Measurements from ENCODE around the gene BRIP1.
"Not testable (repeated sequence)": the region's sequence is repeated elsewhere in the genome, so short reads cannot be mapped to it uniquely, and the experiment has no call there.

BRIP1 gene

GRCh38 chr17:61686113-61686512, 177.2 kb downstream of the BRIP1 start:
- Histone ChIP-seq H3K4me1 (ENCODE audit: control insufficient read depth, insufficient read depth, low read length) (no peaks in the 10 kb centered on the region), H3K9me3 (ENCODE audit: control insufficient read depth, insufficient read depth, low read length) (no peaks in the 10 kb centered on the region), H3K4me3 (ENCODE audit: low read depth, low read length) (no peak overlapping the region), H3K9ac (ENCODE audit: low read depth, low read length) (no peak overlapping the region), H3K36me3 (ENCODE audit: control insufficient read depth, insufficient read depth, low read length) (peaks cover 21% of the 10 kb centered on the region), H3K27me3 (ENCODE audit: control insufficient read depth, insufficient read depth, low read length) (no peaks in the 10 kb centered on the region), H3K27ac (ENCODE audit: low read depth, low read length) (no peak overlapping the region)

GRCh38 chr17:61684818-61685217, 178.5 kb downstream of the BRIP1 start:
- H3K36me3 ChIP-seq (ENCODE audit: control insufficient read depth, insufficient read depth, low read length), result peaks cover 21% of the 10 kb centered on the region
- H3K4me3 ChIP-seq (ENCODE audit: low read depth, low read length), result no peak overlapping the region
- no peak overlapping the region for H3K9ac ChIP-seq (ENCODE audit: low read depth, low read length)
- no peak overlapping the region for H3K27ac ChIP-seq (ENCODE audit: low read depth, low read length)
- H3K9me3 ChIP-seq (ENCODE audit: control insufficient read depth, insufficient read depth, low read length), result no peaks in the 10 kb centered on the region
- H3K4me1 ChIP-seq (ENCODE audit: control insufficient read depth, insufficient read depth, low read length), result no peaks in the 10 kb centered on the region
- H3K27me3 ChIP-seq (ENCODE audit: control insufficient read depth, insufficient read depth, low read length), result no peaks in the 10 kb centered on the region

GRCh38 chr17:61684172-61684571, 179.2 kb downstream of the BRIP1 start:
- H3K27ac ChIP-seq (ENCODE audit: low read depth, low read length), result no peak overlapping the region
- H3K27me3 ChIP-seq (ENCODE audit: control insufficient read depth, insufficient read depth, low read length), result no peaks in the 10 kb centered on the region
- H3K4me1 ChIP-seq (ENCODE audit: control insufficient read depth, insufficient read depth, low read length), result no peaks in the 10 kb centered on the region
- peaks cover 21% of the 10 kb centered on the region for H3K36me3 ChIP-seq (ENCODE audit: control insufficient read depth, insufficient read depth, low read length)
- no peaks in the 10 kb centered on the region for H3K9me3 ChIP-seq (ENCODE audit: control insufficient read depth, insufficient read depth, low read length)
- no peak overlapping the region for H3K4me3 ChIP-seq (ENCODE audit: low read depth, low read length)
- no peak overlapping the region for H3K9ac ChIP-seq (ENCODE audit: low read depth, low read length)

- H3K4me3 ChIP-seq (ENCODE audit: low read depth, low read length), result no peak overlapping the region
Observed at GRCh38 chr17:61683466-61683865, 179.9 kb downstream of the BRIP1 start.

DNA sequence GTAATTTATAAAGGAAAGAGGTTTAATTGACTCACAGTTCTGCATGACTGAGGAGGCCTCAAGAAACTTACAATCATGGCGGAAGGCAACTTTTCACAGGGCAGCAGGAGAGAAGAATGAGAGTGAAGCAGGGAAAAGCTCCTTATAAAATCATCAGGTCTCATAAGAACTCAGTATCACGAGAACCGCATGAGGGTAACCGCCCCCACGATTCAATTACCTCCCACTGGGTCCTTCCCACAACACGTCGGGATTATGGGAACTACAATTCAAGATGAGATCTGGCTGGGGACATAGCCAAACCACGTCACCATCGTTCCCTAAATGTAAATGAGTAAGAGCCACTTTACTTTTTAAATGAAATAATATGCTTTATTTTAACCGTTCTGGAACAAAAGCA, 182.4 kb downstream of the BRIP1 start:
- Histone ChIP-seq H3K9ac (ENCODE audit: low read depth, low read length) (no peak overlapping the region), H3K27me3 (ENCODE audit: control insufficient read depth, insufficient read depth, low read length) (no peaks in the 10 kb centered on the region), H3K9me3 (ENCODE audit: control insufficient read depth, insufficient read depth, low read length) (no peaks in the 10 kb centered on the region), H3K36me3 (ENCODE audit: control insufficient read depth, insufficient read depth, low read length) (peaks cover 15% of the 10 kb centered on the region), H3K27ac (ENCODE audit: low read depth, low read length) (no peak overlapping the region), H3K4me3 (ENCODE audit: low read depth, low read length) (no peak overlapping the region), H3K4me1 (ENCODE audit: control insufficient read depth, insufficient read depth, low read length) (no peaks in the 10 kb centered on the region)

More at GRCh38 chr17:61683466-61683865, 179.9 kb downstream of the BRIP1 start:
- no peaks in the 10 kb centered on the region for H3K27me3 ChIP-seq (ENCODE audit: control insufficient read depth, insufficient read depth, low read length)
- no peaks in the 10 kb centered on the region for H3K4me1 ChIP-seq (ENCODE audit: control insufficient read depth, insufficient read depth, low read length)
- no peak overlapping the region for H3K27ac ChIP-seq (ENCODE audit: low read depth, low read length)
- no peak overlapping the region for H3K9ac ChIP-seq (ENCODE audit: low read depth, low read length)
- peaks cover 21% of the 10 kb centered on the region for H3K36me3 ChIP-seq (ENCODE audit: control insufficient read depth, insufficient read depth, low read length)
- no peaks in the 10 kb centered on the region for H3K9me3 ChIP-seq (ENCODE audit: control insufficient read depth, insufficient read depth, low read length)

- Histone ChIP-seq H3K9me3 (ENCODE audit: control insufficient read depth, insufficient read depth, low read length) (no peaks in the 10 kb centered on the region), H3K36me3 (ENCODE audit: control insufficient read depth, insufficient read depth, low read length) (peaks cover 3% of the 10 kb centered on the region), H3K4me1 (ENCODE audit: control insufficient read depth, insufficient read depth, low read length) (no peaks in the 10 kb centered on the region)
Observed at GRCh38 chr17:61678339-61678738, 185.0 kb downstream of the BRIP1 start.

GRCh38 chr17:61677150-61677811, 186.0 kb downstream of the BRIP1 start:
- not testable (repeated sequence) for H3K9ac ChIP-seq (ENCODE audit: low read depth, low read length); H3K9me3 ChIP-seq (ENCODE audit: control insufficient read depth, insufficient read depth, low read length); H3K4me3 ChIP-seq (ENCODE audit: low read depth, low read length); H3K27ac ChIP-seq (ENCODE audit: low read depth, low read length); H3K4me1 ChIP-seq (ENCODE audit: control insufficient read depth, insufficient read depth, low read length); H3K27me3 ChIP-seq (ENCODE audit: control insufficient read depth, insufficient read depth, low read length); H3K36me3 ChIP-seq (ENCODE audit: control insufficient read depth, insufficient read depth, low read length)

More at GRCh38 chr17:61678339-61678738, 185.0 kb downstream of the BRIP1 start:
- Histone ChIP-seq H3K4me3 (ENCODE audit: low read depth, low read length) (no peak overlapping the region), H3K9ac (ENCODE audit: low read depth, low read length) (no peak overlapping the region), H3K27me3 (ENCODE audit: control insufficient read depth, insufficient read depth, low read length) (no peaks in the 10 kb centered on the region), H3K27ac (ENCODE audit: low read depth, low read length) (no peak overlapping the region)

- not testable (repeated sequence) for H3K9me3 ChIP-seq (ENCODE audit: control insufficient read depth, insufficient read depth, low read length); H3K4me1 ChIP-seq (ENCODE audit: control insufficient read depth, insufficient read depth, low read length); H3K4me3 ChIP-seq (ENCODE audit: low read depth, low read length); H3K36me3 ChIP-seq (ENCODE audit: control insufficient read depth, insufficient read depth, low read length); H3K9ac ChIP-seq (ENCODE audit: low read depth, low read length); H3K27ac ChIP-seq (ENCODE audit: low read depth, low read length); H3K27me3 ChIP-seq (ENCODE audit: control insufficient read depth, insufficient read depth, low read length)
Observed at GRCh38 chr17:61676522-61676921, 186.8 kb downstream of the BRIP1 start.

DNA sequence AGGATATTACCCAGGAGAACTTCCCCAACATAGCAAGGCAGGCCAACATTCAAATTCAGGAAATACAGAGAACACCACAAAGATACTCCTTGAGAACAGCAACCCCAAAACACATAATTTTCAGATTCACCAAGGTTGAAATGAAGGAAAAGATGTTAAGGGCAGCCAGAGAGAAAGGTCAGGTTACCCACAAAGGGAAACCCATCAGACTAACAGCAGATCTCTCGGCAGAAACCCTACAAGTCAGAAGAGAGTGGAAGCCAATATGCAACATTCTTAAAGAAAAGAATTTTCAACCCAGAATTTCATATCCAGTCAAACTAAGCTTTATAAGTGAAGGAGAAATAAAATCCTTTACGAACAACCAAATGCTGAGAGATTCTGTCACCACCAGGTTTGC, 188.7 kb downstream of the BRIP1 start:
- H3K36me3 ChIP-seq (ENCODE audit: control insufficient read depth, insufficient read depth, low read length); H3K9me3 ChIP-seq (ENCODE audit: control insufficient read depth, insufficient read depth, low read length); H3K4me3 ChIP-seq (ENCODE audit: low read depth, low read length): not testable (repeated sequence)

GRCh38 chr17:61673019-61673897, 190.1 kb downstream of the BRIP1 start:
- not testable (repeated sequence) for H3K9me3 ChIP-seq (ENCODE audit: control insufficient read depth, insufficient read depth, low read length); H3K4me3 ChIP-seq (ENCODE audit: low read depth, low read length); H3K27me3 ChIP-seq (ENCODE audit: control insufficient read depth, insufficient read depth, low read length); H3K27ac ChIP-seq (ENCODE audit: low read depth, low read length); H3K36me3 ChIP-seq (ENCODE audit: control insufficient read depth, insufficient read depth, low read length); H3K9ac ChIP-seq (ENCODE audit: low read depth, low read length); H3K4me1 ChIP-seq (ENCODE audit: control insufficient read depth, insufficient read depth, low read length)

More for the DNA sequence above, 188.7 kb downstream of the BRIP1 start:
- not testable (repeated sequence) for H3K4me1 ChIP-seq (ENCODE audit: control insufficient read depth, insufficient read depth, low read length); H3K27me3 ChIP-seq (ENCODE audit: control insufficient read depth, insufficient read depth, low read length); H3K27ac ChIP-seq (ENCODE audit: low read depth, low read length); H3K9ac ChIP-seq (ENCODE audit: low read depth, low read length)

DNA sequence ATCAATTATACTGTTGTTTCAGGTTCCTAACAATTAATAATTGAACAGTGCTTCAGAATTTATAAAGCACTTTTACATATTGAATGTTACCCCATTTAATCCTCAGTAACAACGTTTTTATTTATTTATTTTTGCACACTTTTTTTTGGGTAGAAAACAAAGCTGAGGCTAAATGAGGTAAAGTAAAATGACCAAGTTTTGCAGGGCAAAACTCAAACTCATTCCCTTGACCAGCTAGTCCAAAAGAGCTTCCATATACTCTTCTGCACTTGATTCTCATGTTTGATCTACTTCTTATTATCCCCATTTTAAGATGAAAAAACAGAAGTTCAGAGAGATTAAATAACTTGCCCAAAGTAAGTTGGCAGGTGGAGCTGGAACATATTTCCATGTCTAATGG, 191.2 kb downstream of the BRIP1 start:
- H3K4me1 ChIP-seq (ENCODE audit: control insufficient read depth, insufficient read depth, low read length), result no peaks in the 10 kb centered on the region
- no peaks in the 10 kb centered on the region for H3K36me3 ChIP-seq (ENCODE audit: control insufficient read depth, insufficient read depth, low read length)
- no peaks in the 10 kb centered on the region for H3K27me3 ChIP-seq (ENCODE audit: control insufficient read depth, insufficient read depth, low read length)
- no peaks in the 10 kb centered on the region for H3K9me3 ChIP-seq (ENCODE audit: control insufficient read depth, insufficient read depth, low read length)
- H3K9ac ChIP-seq (ENCODE audit: low read depth, low read length), result no peak overlapping the region
- H3K4me3 ChIP-seq (ENCODE audit: low read depth, low read length), result no peak overlapping the region
- no peak overlapping the region for H3K27ac ChIP-seq (ENCODE audit: low read depth, low read length)

Measured in HUES48 (cell line).